Measurements from ENCODE around the gene CXorf58.
"Not testable (repeated sequence)": the region's sequence is repeated elsewhere in the genome, so short reads cannot be mapped to it uniquely, and the experiment has no call there.

Gene CXorf58

DNA sequence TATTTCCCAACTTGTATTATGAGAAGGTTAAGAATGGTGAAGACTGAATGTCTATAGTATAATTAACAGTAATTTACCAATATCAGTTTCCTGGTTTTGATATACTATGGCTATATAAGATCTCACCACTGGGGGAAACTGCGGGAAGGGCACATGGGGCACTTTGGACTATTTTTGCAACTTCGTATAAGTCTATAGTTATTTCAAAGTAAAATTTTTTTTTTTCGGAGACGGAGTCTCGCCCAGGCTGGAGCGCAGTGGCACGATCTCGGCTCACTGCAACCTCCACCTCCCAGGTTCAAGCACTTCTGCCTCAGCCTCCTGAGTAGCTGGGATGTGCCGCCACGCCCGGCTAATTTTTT, 46.1 kb downstream of the CXorf58 start:
- TF ChIP-seq, protein P1, sequence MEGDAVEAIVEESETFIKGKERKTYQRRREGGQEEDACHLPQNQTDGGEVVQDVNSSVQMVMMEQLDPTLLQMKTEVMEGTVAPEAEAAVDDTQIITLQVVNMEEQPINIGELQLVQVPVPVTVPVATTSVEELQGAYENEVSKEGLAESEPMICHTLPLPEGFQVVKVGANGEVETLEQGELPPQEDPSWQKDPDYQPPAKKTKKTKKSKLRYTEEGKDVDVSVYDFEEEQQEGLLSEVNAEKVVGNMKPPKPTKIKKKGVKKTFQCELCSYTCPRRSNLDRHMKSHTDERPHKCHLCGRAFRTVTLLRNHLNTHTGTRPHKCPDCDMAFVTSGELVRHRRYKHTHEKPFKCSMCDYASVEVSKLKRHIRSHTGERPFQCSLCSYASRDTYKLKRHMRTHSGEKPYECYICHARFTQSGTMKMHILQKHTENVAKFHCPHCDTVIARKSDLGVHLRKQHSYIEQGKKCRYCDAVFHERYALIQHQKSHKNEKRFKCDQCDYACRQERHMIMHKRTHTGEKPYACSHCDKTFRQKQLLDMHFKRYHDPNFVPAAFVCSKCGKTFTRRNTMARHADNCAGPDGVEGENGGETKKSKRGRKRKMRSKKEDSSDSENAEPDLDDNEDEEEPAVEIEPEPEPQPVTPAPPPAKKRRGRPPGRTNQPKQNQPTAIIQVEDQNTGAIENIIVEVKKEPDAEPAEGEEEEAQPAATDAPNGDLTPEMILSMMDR (IDR thresholded peaks at IDR 0.05; ENCODE audit: insufficient read depth, low read length, missing control alignments): no peak
- H3K4me3 ChIP-seq (ENCODE audit: low read depth, low read length): no peak overlapping the region
- ChIA-PET POLR2A (no interaction called here), CTCF (no interaction called here)
- DNase-seq (ENCODE audit: low read depth, low spot score): no peak

DNA sequence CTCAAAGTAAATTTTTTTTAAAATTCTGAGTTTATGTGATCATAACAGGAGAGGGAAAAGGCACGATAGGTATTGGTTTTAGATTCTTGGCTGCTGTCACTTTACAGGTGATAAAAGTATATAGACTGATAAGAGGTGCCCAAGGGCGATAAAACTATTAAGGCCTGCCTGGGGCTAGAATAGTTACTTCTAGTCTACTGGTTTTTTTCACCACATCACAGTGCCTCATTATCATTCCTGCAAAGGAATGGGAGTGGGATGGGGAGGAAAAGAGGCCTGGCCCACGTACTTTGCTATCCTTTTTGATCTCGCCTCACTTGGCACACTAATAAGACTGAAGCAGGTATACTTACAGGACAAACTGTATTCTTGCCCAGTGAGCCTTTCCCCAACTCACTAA, 46.6 kb downstream of the CXorf58 start:
- H3K4me3 ChIP-seq (ENCODE audit: low read depth, low read length): no peak overlapping the region
- ChIA-PET POLR2A (no interaction called here), CTCF (no interaction called here)
- TF ChIP-seq, protein P1 (IDR thresholded peaks at IDR 0.05; ENCODE audit: insufficient read depth, low read length, missing control alignments): no peak
- DNase-seq (ENCODE audit: low read depth, low spot score): no peak

DNA sequence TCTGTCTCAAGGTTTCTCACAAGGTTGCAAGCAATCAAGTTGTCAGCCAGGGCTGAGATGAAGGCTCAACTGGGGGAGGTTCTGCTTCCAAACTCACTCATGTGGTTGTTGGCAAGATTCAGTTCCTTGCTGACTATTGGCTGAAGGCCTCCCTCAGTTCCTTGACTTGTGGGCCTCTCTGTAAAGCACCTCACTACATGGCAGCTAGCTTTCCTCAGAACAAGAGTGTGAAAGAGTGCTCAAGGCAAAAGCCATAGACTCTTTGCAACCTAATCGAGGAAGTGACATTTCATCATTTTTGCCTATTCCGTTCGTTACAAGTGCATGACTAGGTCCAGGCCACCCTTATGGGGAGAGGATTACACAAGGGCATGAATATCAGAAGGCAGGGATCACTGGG, 52.0 kb downstream of the CXorf58 start:
- H3K4me3 ChIP-seq (ENCODE audit: low read depth, low read length): no peak overlapping the region
- POLR2A ChIA-PET: no interaction called here
- DNase-seq (ENCODE audit: low read depth, low spot score): no peak
- CTCF ChIA-PET: no interaction called here
- TF ChIP-seq, protein P1 (IDR thresholded peaks at IDR 0.05; ENCODE audit: insufficient read depth, low read length, missing control alignments): no peak

DNA sequence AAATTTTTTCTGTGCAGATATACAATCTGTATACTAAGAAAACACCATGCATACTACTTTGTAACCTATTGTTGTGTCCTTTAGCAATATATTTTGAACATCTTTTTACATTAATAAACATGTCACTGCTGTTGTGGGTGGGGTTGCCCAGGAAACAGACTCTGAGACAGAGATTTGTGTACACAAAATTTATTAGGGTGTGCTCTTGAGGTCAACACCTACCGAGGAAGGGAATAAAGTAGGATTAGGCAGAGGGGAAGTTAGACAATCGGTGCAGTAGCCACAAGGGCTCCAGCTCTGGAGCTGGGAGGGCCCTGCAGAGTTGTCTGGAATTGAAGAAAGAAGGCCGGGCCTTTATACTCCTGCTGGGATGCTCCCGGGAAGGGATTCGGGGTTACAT, 56.4 kb downstream of the CXorf58 start:
- TF ChIP-seq, protein P1 (IDR thresholded peaks at IDR 0.05; ENCODE audit: insufficient read depth, low read length, missing control alignments): no peak
- H3K4me3 ChIP-seq (ENCODE audit: low read depth, low read length): no peak overlapping the region
- DNase-seq (ENCODE audit: low read depth, low spot score): no peak
- ChIA-PET CTCF (no interaction called here), POLR2A (no interaction called here)

DNA sequence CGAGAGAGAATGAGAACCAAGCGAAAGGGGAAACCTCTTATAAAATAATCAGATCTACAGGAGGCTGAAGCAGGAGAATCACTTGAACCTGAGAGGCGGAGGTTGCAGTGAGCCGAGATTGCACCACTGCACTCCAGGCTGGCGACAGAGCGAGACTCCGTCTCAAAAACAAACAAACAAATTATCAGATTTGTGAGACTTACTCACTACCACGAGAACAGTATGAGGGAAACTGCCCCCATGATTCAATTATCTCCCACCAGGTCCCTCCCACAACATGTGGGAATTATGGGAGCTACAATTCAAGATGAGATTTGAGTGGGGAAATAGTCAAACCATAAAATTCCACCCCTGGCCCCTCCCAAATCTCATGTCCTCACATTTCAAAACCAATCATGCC, 57.8 kb downstream of the CXorf58 start:
- POLR2A ChIA-PET; H3K4me3 ChIP-seq (ENCODE audit: low read depth, low read length); CTCF ChIA-PET; DNase-seq (ENCODE audit: low read depth, low spot score): not testable (repeated sequence)

DNA sequence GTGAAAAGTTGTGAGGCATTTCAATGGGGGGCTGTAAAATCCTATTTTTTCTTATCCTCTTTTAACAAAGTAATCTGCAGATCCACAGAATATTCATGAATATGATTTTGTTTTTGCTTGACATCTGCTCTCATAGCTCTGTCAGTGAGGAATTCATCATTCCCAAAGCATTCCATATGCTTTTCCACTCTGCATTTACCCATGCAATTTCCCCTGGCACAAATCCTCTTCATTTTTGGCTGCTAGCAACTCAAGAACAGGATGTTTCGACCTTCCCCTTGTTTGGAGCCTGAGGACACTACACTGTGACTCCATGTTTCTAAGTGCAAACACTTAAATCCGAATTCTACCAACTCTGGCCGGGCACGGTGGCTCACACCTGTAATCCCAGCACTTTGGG, 70.7 kb downstream of the CXorf58 start:
- DNase-seq (ENCODE audit: low read depth, low spot score): no peak
- CTCF ChIA-PET: no interaction called here
- no peak overlapping the region for H3K4me3 ChIP-seq (ENCODE audit: low read depth, low read length)
- TF ChIP-seq, protein P1 (IDR thresholded peaks at IDR 0.05; ENCODE audit: insufficient read depth, low read length, missing control alignments): no peak
- POLR2A ChIA-PET: no interaction called here

DNA sequence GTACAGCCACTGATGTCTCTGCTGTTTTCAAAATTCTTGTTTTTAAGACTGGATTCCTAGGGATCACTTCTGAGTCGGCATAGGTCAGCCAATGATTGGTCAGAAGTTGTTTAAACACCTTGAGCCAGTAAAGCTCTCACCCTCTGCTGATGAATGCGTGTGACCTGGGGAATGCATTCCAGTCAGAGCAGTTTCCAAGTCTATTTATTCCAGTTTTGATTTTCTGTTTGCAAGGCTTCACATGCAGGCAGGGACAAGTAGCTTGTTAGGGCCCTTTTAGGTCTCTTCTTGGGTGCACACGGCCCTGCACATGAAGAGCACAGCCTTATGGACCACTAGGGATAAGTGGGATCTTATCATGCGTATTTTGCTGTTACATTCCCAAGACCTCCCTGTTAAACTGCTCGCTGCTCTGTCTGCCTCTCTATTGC, 72.2 kb downstream of the CXorf58 start:
- H3K4me3 ChIP-seq (ENCODE audit: low read depth, low read length): no peak overlapping the region
- ChIA-PET POLR2A (interaction anchor here (0.7 kb wide), 1 partner anchor 157 kb away, joined by 4 read pairs; no protein-coding TSS in a partner anchor), CTCF (no interaction called here)
- TF ChIP-seq, protein P1 (IDR thresholded peaks at IDR 0.05; ENCODE audit: insufficient read depth, low read length, missing control alignments): no peak
- DNase-seq (ENCODE audit: low read depth, low spot score): no peak

Data from AG04449 (cell line).